IPS DF 4.7 (cell line): ENCODE data around the gene LRP4.

Experiments used
- DNase-seq: peaks from one replicate; pipeline ENCODE4 v3.0.0-alpha.2; 2013; ENCODE audit warnings: low spot score; ENCODE audit errors: extremely low read depth

The LRP4 gene

GRCh38 chr11:46850829-46851380 lies 67.4 kb downstream of the LRP4 start:
- no peak for DNase-seq

GRCh38 chr11:46849631-46850030 lies 68.7 kb downstream of the LRP4 start:
- no peak for DNase-seq

- no peak for DNase-seq
Measured at GRCh38 chr11:46846510-46846830, 71.9 kb downstream of the LRP4 start.

- peak; percentile 80 for DNase-seq
Measured at GRCh38 chr11:46845740-46846509, 72.4 kb downstream of the LRP4 start, which contains the start of gene CKAP5. TSS of gene CKAP5 (minus strand) at chr11:46846280. CDS start at chr11:46821231, 25,049 bp downstream.

- DNase-seq: peak; percentile 16
Measured at GRCh38 chr11:46845440-46845739, 73.0 kb downstream of the LRP4 start.

- no peak for DNase-seq
Measured at GRCh38 chr11:46840116-46840515, 78.2 kb downstream of the LRP4 start.

GRCh38 chr11:46838501-46838900 lies 79.8 kb downstream of the LRP4 start:
- DNase-seq: no peak

- DNase-seq: no peak
Measured at GRCh38 chr11:46837860-46838259, 80.5 kb downstream of the LRP4 start.

GRCh38 chr11:46836870-46837269 lies 81.5 kb downstream of the LRP4 start:
- no peak for DNase-seq

- DNase-seq: no peak
Measured at GRCh38 chr11:46836431-46836830, 81.9 kb downstream of the LRP4 start.

GRCh38 chr11:46835897-46836296 lies 82.5 kb downstream of the LRP4 start:
- no peak for DNase-seq

- DNase-seq: no peak
Measured at GRCh38 chr11:46834821-46835220, 83.5 kb downstream of the LRP4 start.

GRCh38 chr11:46832511-46833214 lies 85.7 kb downstream of the LRP4 start:
- DNase-seq: no peak

- DNase-seq: no peak
Measured at GRCh38 chr11:46827995-46828394, 90.4 kb downstream of the LRP4 start.

- peak; percentile 33 for DNase-seq
Measured at GRCh38 chr11:46826310-46827044, 91.9 kb downstream of the LRP4 start.

- DNase-seq: no peak
Measured at GRCh38 chr11:46808799-46809431, 109.4 kb downstream of the LRP4 start.
